Nephron progenitor cell (in vitro differentiated cells): ENCODE results near the gene SNX20.

Experiments used
- DNase-seq: peaks from one replicate; pipeline ENCODE4 v3.0.0; 2021
- H3K27ac Mint-ChIP-seq: 2 replicates; pipeline ENCODE4 v1.8.0; 2021; ENCODE audit warnings: mild to moderate bottlenecking, moderate library complexity, mixed read lengths
- H3K27me3 Mint-ChIP-seq: 2 replicates; pipeline ENCODE4 v1.8.0; 2021; ENCODE audit warnings: mild to moderate bottlenecking, low read depth, mixed read lengths; ENCODE audit not compliant: poor library complexity
- H3K36me3 Mint-ChIP-seq: 2 replicates; pipeline ENCODE4 v1.8.0; 2021; ENCODE audit warnings: low read depth, mixed read lengths
- H3K4me1 Mint-ChIP-seq: 2 replicates; pipeline ENCODE4 v1.8.0; 2021; ENCODE audit warnings: mixed read lengths
- H3K4me3 Mint-ChIP-seq: 2 replicates; pipeline ENCODE4 v1.8.0; 2021; ENCODE audit warnings: mild to moderate bottlenecking, moderate library complexity, mixed read lengths
- H3K9me3 Mint-ChIP-seq: 2 replicates; pipeline ENCODE4 v1.8.0; 2021; ENCODE audit warnings: mild to moderate bottlenecking, moderate library complexity, mixed read lengths
- CTCF ChIP-seq: fragments of 200-600 bp; sonication (generic); IDR thresholded peaks from 2 replicates; pipeline ENCODE4 v1.5.0; 2021; ENCODE audit warnings: antibody characterized with exemption

The SNX20 gene

GRCh38 chr16:50696126-50696525 lies 15.0 kb upstream of the SNX20 start:
- no peak overlapping the region for H3K27ac Mint-ChIP-seq
- TF ChIP-seq CTCF = no peak

GRCh38 chr16:50695017-50696000 lies 14.2 kb upstream of the SNX20 start:
- no peak for DNase-seq
- no peak for TF ChIP-seq CTCF
- no peaks in the 10 kb centered on the region for H3K9me3 Mint-ChIP-seq
- H3K27me3 Mint-ChIP-seq = peaks cover 21% of the 10 kb centered on the region
- no peak overlapping the region for H3K4me3 Mint-ChIP-seq
- no peaks in the 10 kb centered on the region for H3K36me3 Mint-ChIP-seq
- no peak overlapping the region for H3K27ac Mint-ChIP-seq
- peaks cover 35% of the 10 kb centered on the region for H3K4me1 Mint-ChIP-seq

More at GRCh38 chr16:50696126-50696525, 15.0 kb upstream of the SNX20 start:
- DNase-seq = no peak
- Mint-ChIP-seq H3K4me3 (no peak overlapping the region), H3K27me3 (peaks cover 21% of the 10 kb centered on the region), H3K4me1 (peaks cover 36% of the 10 kb centered on the region), H3K9me3 (no peaks in the 10 kb centered on the region), H3K36me3 (no peaks in the 10 kb centered on the region)

- Mint-ChIP-seq H3K4me3 (peak overlapping the region; percentile 72), H3K9me3 (no peaks in the 10 kb centered on the region), H3K4me1 (peaks cover 35% of the 10 kb centered on the region), H3K27me3 (peaks cover 21% of the 10 kb centered on the region), H3K36me3 (no peaks in the 10 kb centered on the region), H3K27ac (no peak overlapping the region)
- no peak for DNase-seq
- no peak for TF ChIP-seq CTCF
Observed at GRCh38 chr16:50694206-50694605, 13.1 kb upstream of the SNX20 start.

- no peak within 1 kb of the TSS for H3K27ac Mint-ChIP-seq
- H3K4me1 Mint-ChIP-seq = peaks cover 34% of the 10 kb centered on the region
- no peaks in the 10 kb centered on the region for H3K9me3 Mint-ChIP-seq
- no peak for TF ChIP-seq CTCF
- DNase-seq = peak; percentile 70
- H3K36me3 Mint-ChIP-seq = no peaks in the 10 kb centered on the region
- H3K27me3 Mint-ChIP-seq = peaks cover 21% of the 10 kb centered on the region
- peak within 1 kb of the TSS; percentile 77 for H3K4me3 Mint-ChIP-seq
Observed at GRCh38 chr16:50692999-50693781, 12.1 kb upstream of the SNX20 start, which contains the start of gene NOD2. NOD2 (plus strand) TSS chr16:50693606; CDS start chr16:50699496, 5,890 bp downstream.

- Mint-ChIP-seq H3K27me3 (peaks cover 22% of the 10 kb centered on the region), H3K27ac (no peak overlapping the region), H3K36me3 (no peaks in the 10 kb centered on the region)
Observed at GRCh38 chr16:50692644-50692998, 11.5 kb upstream of the SNX20 start.

More at GRCh38 chr16:50692644-50692998, 11.5 kb upstream of the SNX20 start:
- peak overlapping the region; percentile 77 for H3K4me3 Mint-ChIP-seq
- no peak for DNase-seq
- no peaks in the 10 kb centered on the region for H3K9me3 Mint-ChIP-seq
- H3K4me1 Mint-ChIP-seq = peaks cover 28% of the 10 kb centered on the region
- no peak for TF ChIP-seq CTCF
